Stimulated activated CD4-positive, alpha-beta T cell treated with anti-CD3 and anti-CD28 coated beads, TNF-alpha, amount 100 ng/mL, for 4 hours (primary cell): ENCODE results near the gene GRAMD1A.
A peak's percentile ranks its signal among the peaks of the same experiment; 100 is the strongest.

ENCODE experiments used
- DNase-seq, 3 experiments: peaks; one replicate each; pipeline ENCODE4 v3.0.0-alpha.2; 2020; ENCODE audit warnings: low read depth in 3 of 3

GRAMD1A gene

GRCh38 chr19:35053667-35054293, 53.7 kb downstream of the GRAMD1A start:
- no peak for DNase-seq

GRCh38 chr19:35054626-35055025, 54.5 kb downstream of the GRAMD1A start:
- no peak for DNase-seq

DNA sequence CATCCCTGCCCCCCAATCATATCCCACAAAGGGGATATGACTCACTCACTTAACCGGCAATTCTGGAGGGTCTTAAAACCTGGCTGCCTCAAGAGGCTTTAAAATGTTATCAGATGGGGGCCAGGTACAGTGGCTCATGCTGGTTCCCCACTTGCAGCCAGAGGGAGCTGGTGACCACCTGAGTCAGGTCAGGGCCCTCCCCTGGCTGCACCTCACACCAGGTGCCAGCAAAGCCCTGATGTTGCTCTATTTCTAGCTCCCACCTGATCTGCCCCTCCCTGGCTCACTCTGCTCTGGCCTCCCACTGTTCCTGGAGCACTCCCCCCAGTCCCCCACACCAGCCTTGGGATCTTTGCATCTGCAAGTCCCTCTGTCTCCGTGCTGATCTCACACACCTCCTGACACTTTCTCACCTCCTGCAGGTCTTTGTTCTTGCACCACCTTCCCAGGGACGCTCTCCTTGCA, 55.6 kb downstream of the GRAMD1A start:
- DNase-seq: no peak

- no peak for DNase-seq
Observed at GRCh38 chr19:35056513-35057063, 56.5 kb downstream of the GRAMD1A start.

- no peak for DNase-seq
Observed at GRCh38 chr19:35058370-35058769, 58.2 kb downstream of the GRAMD1A start.

GRCh38 chr19:35059006-35059798, 59.1 kb downstream of the GRAMD1A start:
- no peak for DNase-seq

GRCh38 chr19:35059799-35060091, 59.6 kb downstream of the GRAMD1A start:
- DNase-seq: no peak

GRCh38 chr19:35060160-35060855, 60.2 kb downstream of the GRAMD1A start:
- no peak for DNase-seq

DNA sequence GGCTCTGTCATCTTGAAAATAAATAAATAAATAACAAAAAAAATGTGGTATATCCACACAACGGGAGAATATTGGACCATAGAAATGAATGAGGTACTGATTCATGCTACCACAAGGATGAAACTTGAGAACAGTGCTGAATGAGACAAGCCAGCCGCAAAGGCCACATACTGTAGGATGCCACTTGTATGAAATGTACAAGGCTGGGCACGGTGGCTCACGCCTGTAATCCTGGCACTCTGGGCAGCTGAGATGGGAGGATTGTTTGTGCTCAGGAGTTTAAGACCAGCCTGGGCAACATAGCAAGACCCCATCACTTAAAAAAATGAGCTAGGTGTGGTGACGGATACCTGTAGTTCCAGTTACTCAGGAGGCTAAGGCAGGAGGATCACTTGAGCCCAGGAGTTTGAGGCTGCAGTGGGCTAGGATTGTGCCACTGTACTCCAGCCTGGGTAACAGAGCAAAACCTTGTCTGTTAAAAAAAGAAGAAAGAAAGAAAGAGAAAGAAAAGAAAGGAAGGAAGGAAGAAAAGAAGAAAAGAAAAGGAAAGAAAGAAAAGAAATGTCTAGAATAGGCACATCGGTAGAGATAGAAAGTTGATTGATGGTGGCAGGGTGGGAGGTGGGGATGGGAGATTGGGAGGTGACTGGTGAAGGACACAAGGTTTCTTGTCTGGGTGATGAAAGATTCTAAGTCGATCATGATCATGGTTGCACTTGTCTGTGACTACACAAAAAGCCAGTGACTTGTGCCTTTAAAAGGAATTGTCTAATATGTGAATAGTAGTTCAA, 61.7 kb downstream of the GRAMD1A start:
- DNase-seq: no peak

- DNase-seq: no peak
Observed at GRCh38 chr19:35062942-35063341, 62.8 kb downstream of the GRAMD1A start.

GRCh38 chr19:35063940-35064818, 64.1 kb downstream of the GRAMD1A start:
- DNase-seq: no peak

DNA sequence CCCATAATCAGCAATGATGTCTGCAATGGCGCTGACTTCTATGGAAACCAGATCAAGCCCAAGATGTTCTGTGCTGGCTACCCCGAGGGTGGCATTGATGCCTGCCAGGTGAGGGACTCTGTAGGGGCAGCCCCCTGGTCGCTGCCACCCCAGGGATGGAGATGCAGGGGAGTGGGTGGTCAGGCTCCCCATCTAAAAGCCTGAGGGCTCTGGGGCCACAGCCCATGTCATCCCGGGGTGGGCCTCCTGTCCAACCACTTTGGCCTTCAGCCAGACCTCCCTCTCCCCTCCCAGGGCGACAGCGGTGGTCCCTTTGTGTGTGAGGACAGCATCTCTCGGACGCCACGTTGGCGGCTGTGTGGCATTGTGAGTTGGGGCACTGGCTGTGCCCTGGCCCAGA, 65.5 kb downstream of the GRAMD1A start:
- no peak for DNase-seq

DNA sequence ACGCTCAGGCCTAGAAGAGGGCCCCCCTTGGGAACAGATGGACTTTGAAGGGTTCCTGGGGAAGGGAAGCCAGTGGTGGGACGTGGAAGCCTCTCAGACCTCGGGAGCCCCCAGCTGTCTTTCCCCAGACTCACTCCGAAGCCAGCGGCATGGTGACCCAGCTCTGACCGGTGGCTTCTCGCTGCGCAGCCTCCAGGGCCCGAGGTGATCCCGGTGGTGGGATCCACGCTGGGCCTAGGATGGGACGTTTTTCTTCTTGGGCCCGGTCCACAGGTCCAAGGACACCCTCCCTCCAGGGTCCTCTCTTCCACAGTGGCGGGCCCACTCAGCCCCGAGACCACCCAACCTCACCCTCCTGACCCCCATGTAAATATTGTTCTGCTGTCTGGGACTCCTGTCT, 66.0 kb downstream of the GRAMD1A start:
- no peak for DNase-seq

DNA sequence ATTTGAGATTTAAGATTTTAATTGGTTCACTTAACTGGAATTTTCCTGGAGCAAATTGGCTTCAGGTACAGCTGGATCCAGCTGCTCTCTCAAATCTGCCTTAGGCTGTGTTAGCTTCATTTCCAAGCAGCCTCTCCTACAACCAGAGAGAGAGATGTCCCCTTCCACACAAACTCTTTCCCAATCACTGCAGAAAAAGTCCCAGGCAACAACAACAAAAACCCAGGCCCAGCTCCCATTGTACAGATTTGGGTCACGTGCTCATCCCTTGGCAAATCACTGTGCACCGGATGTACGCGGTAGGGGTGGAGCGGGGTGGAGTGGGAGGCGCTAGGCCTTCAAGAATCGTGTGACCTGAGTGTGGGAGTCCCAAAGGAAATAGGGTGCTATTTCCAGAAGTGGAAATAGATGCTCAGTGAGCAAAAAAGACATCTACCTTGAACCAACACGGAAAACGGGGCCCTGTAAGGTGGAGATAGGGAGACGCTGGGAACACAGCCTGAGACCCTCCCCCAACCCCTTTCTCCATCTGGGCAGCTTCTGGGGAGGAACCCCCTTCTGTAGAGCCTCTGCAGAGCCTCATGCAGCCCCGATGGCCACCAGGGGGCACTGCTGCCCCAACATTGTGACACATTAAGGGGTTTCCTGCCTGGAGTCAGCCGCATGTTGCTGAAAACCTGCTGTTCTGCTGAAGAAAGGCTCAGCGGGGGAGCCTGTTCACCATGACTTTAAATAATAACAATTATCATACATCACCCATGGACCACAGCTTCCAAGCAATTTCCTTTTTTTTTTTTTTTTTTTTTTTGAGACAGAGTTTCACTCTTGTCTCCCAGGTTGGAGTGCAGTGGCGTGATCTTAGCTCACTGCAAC, 66.8 kb downstream of the GRAMD1A start:
- peak; percentile 78 to 92 (median 85) for DNase-seq

DNA sequence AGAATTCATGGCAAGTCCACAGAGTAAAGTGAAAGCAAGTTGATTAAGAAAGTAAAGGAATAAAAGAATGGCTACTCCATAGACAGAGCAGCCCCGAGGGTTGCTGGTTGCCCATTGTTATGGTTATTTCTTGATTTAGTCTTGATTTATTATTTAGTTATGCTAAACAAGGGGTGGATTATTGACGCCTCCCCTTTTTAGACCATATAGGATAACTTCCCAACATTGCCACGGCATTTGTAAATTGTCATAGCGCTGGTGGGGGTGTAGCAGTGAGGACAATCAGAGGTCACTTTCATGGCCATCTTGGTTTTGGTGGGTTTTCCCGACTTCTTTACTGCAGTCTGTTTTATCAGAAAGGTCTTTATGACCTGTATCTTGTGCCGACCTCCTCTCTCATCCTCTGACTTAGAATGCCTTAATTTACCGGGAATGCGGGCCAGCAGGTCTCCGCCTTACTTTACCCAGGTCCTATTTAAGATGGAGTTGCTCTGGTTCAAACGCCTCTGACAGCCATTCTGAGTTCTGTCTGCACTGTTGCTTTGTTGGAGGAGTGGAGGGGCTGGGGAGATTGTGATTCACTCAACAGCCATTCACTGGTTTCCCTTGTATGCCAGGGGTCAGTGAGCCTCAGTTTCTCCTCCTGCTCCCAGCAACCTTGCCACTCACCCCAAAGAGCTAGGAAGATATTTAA, 69.0 kb downstream of the GRAMD1A start:
- no peak for DNase-seq

DNA sequence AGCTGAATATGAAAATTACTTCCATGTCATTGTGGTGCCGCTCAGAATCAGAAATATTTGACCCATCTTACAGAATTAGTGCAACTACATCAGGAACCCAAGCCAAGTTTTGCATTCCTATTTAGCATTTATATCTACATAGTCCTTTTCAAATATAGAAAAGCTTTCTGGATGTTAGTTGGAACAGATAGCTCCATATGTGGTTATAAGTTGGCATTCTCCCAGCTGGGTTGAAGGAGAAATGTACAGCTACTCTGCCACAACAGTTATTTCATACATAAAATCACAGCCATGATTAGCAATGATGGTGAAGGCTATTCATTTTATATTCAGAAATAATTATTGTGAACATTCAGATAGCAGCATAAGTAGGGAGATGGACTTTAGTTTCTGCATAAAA, 69.6 kb downstream of the GRAMD1A start:
- DNase-seq: no peak

DNA sequence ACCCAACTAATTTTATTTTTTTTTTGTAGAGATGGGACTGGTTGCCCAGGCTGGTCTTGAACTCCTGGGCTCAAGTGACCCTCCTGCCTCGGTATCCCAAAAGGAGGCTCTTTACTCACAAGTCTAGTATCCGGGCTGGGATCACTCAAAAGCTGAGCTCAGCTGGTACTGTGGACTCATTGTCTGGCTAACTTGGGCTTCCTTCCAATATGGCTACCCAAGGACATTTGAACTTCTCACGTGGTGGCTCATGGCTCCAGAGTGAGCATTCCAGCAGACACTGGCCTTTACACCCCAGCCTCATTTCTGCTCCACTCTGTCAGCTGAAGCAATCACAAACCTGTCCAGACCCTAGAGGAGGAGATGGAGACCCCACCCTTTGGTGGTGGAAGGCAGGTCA, 70.3 kb downstream of the GRAMD1A start:
- no peak for DNase-seq

DNA sequence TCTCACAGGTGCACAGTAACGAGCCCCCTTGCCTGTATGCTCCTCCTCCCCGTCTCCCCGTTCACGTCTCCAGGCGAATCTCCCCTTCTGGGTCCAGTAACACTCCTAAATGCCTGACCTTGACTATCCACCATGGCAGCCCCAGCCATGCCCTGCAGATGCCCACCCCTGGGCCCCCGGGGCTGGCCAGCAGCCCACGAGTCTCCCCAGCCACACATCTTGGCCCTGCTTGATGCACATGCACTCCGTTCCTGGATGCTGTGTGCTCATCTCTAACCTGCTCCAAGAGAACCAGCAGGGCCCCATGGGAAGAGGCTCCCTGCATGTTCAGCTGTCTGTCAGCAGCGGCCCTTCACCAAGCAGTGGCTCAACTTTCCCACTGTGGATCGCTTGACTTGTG, 73.4 kb downstream of the GRAMD1A start:
- DNase-seq: no peak

DNA sequence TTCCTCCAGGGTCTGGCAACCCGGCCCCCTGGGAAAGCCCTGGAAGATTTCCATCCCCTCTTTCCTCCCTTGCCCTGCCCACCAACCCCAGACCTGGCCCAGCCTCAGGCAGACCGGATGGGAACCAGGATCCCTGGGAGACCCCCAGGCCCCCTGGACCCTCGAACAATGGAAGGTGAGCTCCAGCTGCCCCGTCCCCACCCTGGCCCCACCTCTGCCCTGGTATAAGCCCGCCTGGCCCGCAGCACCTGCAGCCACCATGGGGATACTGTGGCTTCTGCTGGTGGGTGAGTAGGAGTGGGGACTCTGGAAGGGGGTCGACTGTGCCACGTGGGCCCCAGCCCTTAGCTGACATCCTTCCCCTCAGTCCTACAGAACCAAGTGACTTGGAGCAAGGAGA, 73.8 kb downstream of the GRAMD1A start:
- DNase-seq: no peak
